GM18909 (cell line): ENCODE measurements around the gene TOP3B.
"Not testable (repeated sequence)": the region's sequence is repeated elsewhere in the genome, so short reads cannot be mapped to it uniquely, and the experiment has no call there.

Source experiments
- ATAC-seq: cut with Tn5 transposase; IDR thresholded peaks from one replicate; pipeline ENCODE4 v1.9.1; 2021; ENCODE audit warnings: mild to moderate bottlenecking; ENCODE audit not compliant: unreplicated experiment, poor library complexity

The TOP3B gene

GRCh38 chr22:21947040-21948014, 35.3 kb downstream of the TOP3B start:
- ATAC-seq = no peak

- ATAC-seq = no peak
Observed at GRCh38 chr22:21946262-21946925, 36.2 kb downstream of the TOP3B start.

- ATAC-seq = no peak
Observed at GRCh38 chr22:21945453-21946261, 36.9 kb downstream of the TOP3B start.

- ATAC-seq = no peak
Observed at GRCh38 chr22:21944871-21945270, 37.7 kb downstream of the TOP3B start.

- no peak for ATAC-seq
Observed at GRCh38 chr22:21943571-21944448, 38.8 kb downstream of the TOP3B start.

GRCh38 chr22:21942407-21943343, 39.9 kb downstream of the TOP3B start:
- no peak for ATAC-seq

- no peak for ATAC-seq
Observed at GRCh38 chr22:21941921-21942320, 40.7 kb downstream of the TOP3B start.

GRCh38 chr22:21940521-21940920, 42.1 kb downstream of the TOP3B start:
- ATAC-seq = no peak

- ATAC-seq = not testable (repeated sequence)
Observed at GRCh38 chr22:21939935-21940334, 42.7 kb downstream of the TOP3B start.

GRCh38 chr22:21939461-21939913, 43.1 kb downstream of the TOP3B start:
- ATAC-seq = no peak

GRCh38 chr22:21938906-21939305, 43.7 kb downstream of the TOP3B start:
- ATAC-seq = no peak

- peak; percentile 86 for ATAC-seq
Observed at GRCh38 chr22:21938071-21938822, 44.3 kb downstream of the TOP3B start.

GRCh38 chr22:21937821-21938070, 44.8 kb downstream of the TOP3B start:
- no peak for ATAC-seq

GRCh38 chr22:21937041-21937820, 45.4 kb downstream of the TOP3B start:
- no peak for ATAC-seq

- no peak for ATAC-seq
Observed at GRCh38 chr22:21936151-21936775, 46.3 kb downstream of the TOP3B start.

GRCh38 chr22:21933910-21934309, 48.7 kb downstream of the TOP3B start:
- ATAC-seq = no peak

- ATAC-seq = no peak
Observed at GRCh38 chr22:21933413-21933812, 49.2 kb downstream of the TOP3B start.
